K562 (cell line): Measurements from ENCODE around the gene COASY. TPM values are rescaled to one million over a fixed set of nuclear protein-coding genes. Genes with fewer than 3 reads are reported as not detected.

Experiments used
- E2F1 ChIP-seq: sonication (generic); formaldehyde crosslinking; IDR thresholded peaks from 2 replicates; pipeline ENCODE4 v1.8.1; 2023; ENCODE audit warnings: mild to moderate bottlenecking, missing genetic modification reagents, moderate library complexity
- GATAD2B ChIP-seq: fragments of 450-650 bp; IDR thresholded peaks from 2 replicates; pipeline ENCODE4 v1.6.1; 2017; ENCODE audit warnings: mild to moderate bottlenecking, borderline replicate concordance
- GTF2A2 ChIP-seq: IDR thresholded peaks from 2 replicates; pipeline ENCODE4 v1.6.1; 2016; ENCODE audit warnings: mild to moderate bottlenecking, missing genetic modification characterization, missing compliant biosample characterization
- HEY1 ChIP-seq: fragments of 250-450 bp; sonication (Bioruptor Pico); IDR thresholded peaks from 2 replicates; pipeline ENCODE4 v1.5.0; 2020; ENCODE audit warnings: mild to moderate bottlenecking, moderate library complexity, borderline replicate concordance
- HNRNPL ChIP-seq: fragments of 200-400 bp; formaldehyde crosslinking; IDR thresholded peaks from 2 replicates; pipeline ENCODE4 v1.6.1; 2017; ENCODE audit warnings: low read depth, mild to moderate bottlenecking, low read length
- ILK ChIP-seq: fragments of 450-650 bp; IDR thresholded peaks from 2 replicates; pipeline ENCODE4 v1.6.1; 2016; ENCODE audit warnings: missing genetic modification characterization, low read depth, mild to moderate bottlenecking, missing compliant biosample characterization, moderate library complexity, borderline replicate concordance
- IRF2 ChIP-seq: sonication (generic); formaldehyde crosslinking; IDR thresholded peaks from 2 replicates; pipeline ENCODE4 v1.8.1; 2022; ENCODE audit warnings: mild to moderate bottlenecking, missing genetic modification reagents
- KHSRP ChIP-seq: fragments of 450-650 bp; IDR thresholded peaks from 2 replicates; pipeline ENCODE4 v1.6.1; 2017
- KLF1 ChIP-seq: fragments of 450-650 bp; IDR thresholded peaks from 2 replicates; pipeline ENCODE4 v1.6.1; 2016; ENCODE audit warnings: missing genetic modification characterization, missing compliant biosample characterization
- PBX2 ChIP-seq, 2 experiments: IDR thresholded peaks in 1 of 2; conservative IDR thresholded peaks in 1 of 2; 2 replicates each; pipeline ENCODE4 v1.6.1; 2016; ENCODE audit warnings: low read depth in 2 of 2, mild to moderate bottlenecking in 1 of 2, missing compliant biosample characterization in 1 of 2, missing genetic modification characterization in 1 of 2, moderate library complexity in 1 of 2
- PHF21A ChIP-seq: fragments of 450-650 bp; IDR thresholded peaks from 2 replicates; pipeline ENCODE4 v1.6.1; 2017; ENCODE audit warnings: low read depth, borderline replicate concordance
- POLR2AphosphoS2 ChIP-seq: IDR thresholded peaks from 2 replicates; pipeline ENCODE4 v1.6.1; 2012; ENCODE audit warnings: low read length, improper control_type of control experiment
- RNF2 ChIP-seq: sonication (generic); IDR thresholded peaks from 2 replicates; pipeline ENCODE4 v1.6.1; 2016
- USF2 ChIP-seq: sonication (generic); formaldehyde crosslinking; IDR thresholded peaks from 2 replicates; pipeline ENCODE4 v1.5.0; 2020; ENCODE audit warnings: missing genetic modification reagents
- ZC3H4 ChIP-seq: sonication (generic); formaldehyde crosslinking; IDR thresholded peaks from 2 replicates; pipeline ENCODE4 v1.9.0; 2021; ENCODE audit warnings: missing genetic modification reagents, borderline replicate concordance
- ZNF592 ChIP-seq: fragments of 450-650 bp; IDR thresholded peaks from 2 replicates; pipeline ENCODE4 v1.6.1; 2017; ENCODE audit warnings: antibody characterized with exemption, mild to moderate bottlenecking
- ZNF668 ChIP-seq: fragments of 250-450 bp; sonication (Bioruptor Pico); IDR thresholded peaks from 2 replicates; pipeline ENCODE4 v1.8.0; 2022; ENCODE audit warnings: mild to moderate bottlenecking, inconsistent platforms
- ZNF695 ChIP-seq: fragments of 450-650 bp; formaldehyde crosslinking; IDR thresholded peaks from 2 replicates; pipeline ENCODE4 v1.4.0; 2020; ENCODE audit warnings: mild to moderate bottlenecking, moderate library complexity
- ZNF785 ChIP-seq: fragments of 250-450 bp; sonication (Bioruptor Pico); IDR thresholded peaks from 2 replicates; pipeline ENCODE4 v1.4.0; 2020; ENCODE audit warnings: mild to moderate bottlenecking
- polyA plus RNA-seq, 8 experiments: library from polyadenylated mRNA; depleted of rRNA in 4 of 8; stranded (reverse) in 5 of 8; unstranded in 3 of 8; fragments of >200 nt; fragmentation: Nextera tagmentation in 2 of 8; fragmentation: Illumina TruSeq in 1 of 8; extraction: Ambion mirVana in 2 of 8; extraction: Trizol in 1 of 8; gene quantifications; 2 replicates each; pipeline versions ENCODE4 v1.2.1 to v1.2.3, GENCODE V29; 2011 to 2014; ENCODE audit warnings: inconsistent platforms in 1 of 8, missing spikeins in 1 of 8
- total RNA-seq, 7 experiments: library from RNA; depleted of rRNA in 6 of 7; stranded (reverse); fragments of >200 nt in 6 of 7; fragmentation: Illumina TruSeq in 2 of 7; extraction: Trizol in 2 of 7; gene quantifications; 2 replicates each; pipeline versions ENCODE4 v1.2.1 to v1.2.3, GENCODE V29; 2011 to 2021; ENCODE audit warnings: low replicate concordance in 1 of 7

The COASY gene
- total and polyA plus RNA-seq, 9 of the 15 experiments (the other 6 are each of a cell fraction or from before 2014, with no cell fraction given) = 25.4 to 175 (median 62.3) TPM

- no peak for TF ChIP-seq E2F1 (CRISPR knock-in tag)
- TF ChIP-seq RNF2 = 0 out of 2 replicates have a peak, but pooled peaks have one; percentile 49
- no peak for TF ChIP-seq PBX2 (CRISPR knock-in tag; IDR thresholded peaks at IDR 0.05; ENCODE audit: low read depth)
- TF ChIP-seq PBX2 (tag; conservative IDR thresholded peaks at IDR 0.05; ENCODE audit: low read depth) = no peak
- no peak for TF ChIP-seq KLF1 (tag)
- no peak for TF ChIP-seq ZNF668 (CRISPR knock-in tag)
- no peak for TF ChIP-seq PHF21A
- TF ChIP-seq GATAD2B = no peak
- TF ChIP-seq ZC3H4 (CRISPR knock-in tag) = no peak
- peak; percentile 84; the same call in 1 of the 2 replicates for TF ChIP-seq ZNF592
- no peak for TF ChIP-seq GTF2A2
- no peak for TF ChIP-seq IRF2
- peak; percentile 76 for TF ChIP-seq POLR2AphosphoS2
- TF ChIP-seq HNRNPL = peak; percentile 88
- no peak for TF ChIP-seq KHSRP
- TF ChIP-seq ZNF695 (CRISPR knock-in tag) = no peak
- no peak for TF ChIP-seq ZNF785
- TF ChIP-seq USF2 (CRISPR knock-in tag) = peak; percentile 100
- TF ChIP-seq ILK = no peak
- TF ChIP-seq HEY1 (CRISPR knock-in tag) = no peak
Measured at GRCh38 chr17:42566883-42567573, 5.1 kb downstream of the COASY start, which contains the start of gene MLX (continued).
